Effector memory CD8-positive, alpha-beta T cell (primary cell): Measurements from ENCODE around the gene LGALS8.
"Not testable (repeated sequence)": the region's sequence is repeated elsewhere in the genome, so short reads cannot be mapped to it uniquely, and the experiment has no call there.

ENCODE experiments used
- ATAC-seq: fragments of 150-1000 bp; cut with Tn5 transposase; replicated peaks from 2 replicates; pipeline ENCODE4 v1.10.0; 2021; ENCODE audit warnings: mild to moderate bottlenecking, moderate library complexity
- DNase-seq, 3 experiments: peaks; one replicate each; pipeline ENCODE4 v3.0.0; 2021
- H3K27ac Mint-ChIP-seq, 2 donors: one replicate each; pipeline ENCODE4 v1.8.0; 2022; ENCODE audit warnings: mild to moderate bottlenecking in 2 of 2, mixed read lengths in 2 of 2, moderate library complexity in 2 of 2
- H3K27me3 Mint-ChIP-seq, 2 donors: one replicate each; pipeline ENCODE4 v1.8.0; 2022; ENCODE audit warnings: mixed read lengths in 2 of 2
- H3K36me3 Mint-ChIP-seq: one replicate; pipeline ENCODE4 v1.8.0; 2022; ENCODE audit warnings: mild to moderate bottlenecking, moderate library complexity, mixed read lengths; ENCODE audit not compliant: insufficient read depth
- H3K4me1 Mint-ChIP-seq, 2 donors: one replicate each; pipeline ENCODE4 v1.8.0; 2022; ENCODE audit warnings: low read depth in 2 of 2, mixed read lengths in 2 of 2
- H3K4me3 Mint-ChIP-seq, 2 donors: one replicate each; pipeline ENCODE4 v1.8.0; 2022; ENCODE audit warnings: mild to moderate bottlenecking in 2 of 2, mixed read lengths in 2 of 2, moderate library complexity in 2 of 2
- H3K9me3 Mint-ChIP-seq, 2 donors: one replicate each; pipeline ENCODE4 v1.8.0; 2022; ENCODE audit warnings: mixed read lengths in 2 of 2

The LGALS8 gene

DNA sequence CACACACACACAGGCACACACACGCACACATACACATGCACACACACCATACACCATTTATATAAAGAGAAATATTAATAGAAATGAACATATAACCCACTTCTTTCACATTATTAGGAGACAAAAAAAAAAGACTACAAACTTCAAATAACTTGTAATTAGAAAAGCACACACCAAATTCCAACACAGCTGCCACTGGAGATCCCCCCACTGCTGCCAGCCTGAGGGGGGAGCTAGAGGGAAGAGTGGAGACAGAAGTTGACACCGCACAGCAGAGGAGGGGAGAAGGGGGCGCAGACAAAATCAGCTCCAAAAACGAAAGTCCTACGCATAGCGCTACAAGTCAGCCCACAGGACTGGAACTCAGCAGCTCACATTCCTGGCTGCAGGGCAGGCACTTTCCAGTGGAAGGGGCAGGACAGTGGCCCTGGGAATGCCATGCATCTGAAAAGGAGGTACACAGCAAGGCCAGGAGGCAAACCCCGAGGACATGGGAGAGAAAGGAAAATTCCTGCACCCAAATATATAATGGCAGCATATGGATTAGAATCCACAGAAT is 36.5 kb downstream of the LGALS8 start:
- Mint-ChIP-seq H3K9me3 (no peaks in the 10 kb centered on the region), H3K36me3 (peaks cover 71% of the 10 kb centered on the region), H3K27me3 (no peaks in the 10 kb centered on the region), H3K4me3 (no peak overlapping the region), H3K27ac (peak overlapping the region in 1 of 2 donors; percentile 36), H3K4me1 (peaks cover 0 to under 1% of the 10 kb centered on the region in 2 donors)
- ATAC-seq, result no peak
- DNase-seq, result no peak

DNA sequence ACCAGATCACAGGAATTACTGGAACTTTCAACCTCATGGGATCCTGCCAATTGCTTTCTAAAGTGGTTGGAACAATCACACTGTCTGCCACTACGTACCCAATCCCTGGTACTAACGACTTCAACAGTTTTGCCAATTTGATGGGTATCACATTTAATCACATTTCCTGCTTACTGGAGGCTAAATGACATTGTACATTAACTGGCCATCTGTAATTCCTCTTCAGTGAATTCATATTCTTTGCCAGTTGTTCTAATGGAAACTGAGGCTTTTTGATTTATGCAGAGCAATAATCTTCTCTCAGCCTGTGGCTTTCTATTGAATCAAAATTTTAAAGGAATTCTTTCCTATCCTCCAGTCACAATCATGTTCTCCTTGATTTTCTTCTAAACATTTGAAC is 38.2 kb downstream of the LGALS8 start:
- peak overlapping the region; percentile 33 to 49 for H3K27ac Mint-ChIP-seq
- H3K4me3 Mint-ChIP-seq, result no peak overlapping the region
- no peaks in the 10 kb centered on the region for H3K27me3 Mint-ChIP-seq
- H3K4me1 Mint-ChIP-seq, result peaks cover 0 to 2% of the 10 kb centered on the region in 2 donors
- no peaks in the 10 kb centered on the region for H3K9me3 Mint-ChIP-seq
- no peak for ATAC-seq
- H3K36me3 Mint-ChIP-seq, result peaks cover 70% of the 10 kb centered on the region
- DNase-seq, result no peak

DNA sequence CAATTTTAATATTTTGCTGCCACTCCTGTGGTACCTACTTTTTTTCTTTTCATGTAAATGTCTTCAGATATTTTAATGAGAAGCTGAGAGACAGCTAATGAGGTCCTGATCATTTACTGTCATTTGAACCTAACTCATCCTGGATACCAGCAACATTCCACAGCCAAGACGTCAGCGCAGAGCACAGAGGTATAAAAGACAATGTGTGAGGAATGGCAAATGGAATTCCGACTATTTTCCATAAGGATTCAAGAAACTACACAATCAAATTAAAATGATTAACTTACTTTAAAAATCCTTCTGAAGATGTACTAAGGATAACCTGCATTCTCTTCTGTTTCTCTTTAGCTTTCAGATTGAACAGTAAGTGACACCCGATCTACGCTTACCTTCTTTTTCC is 41.7 kb downstream of the LGALS8 start:
- Mint-ChIP-seq H3K27ac (peak overlapping the region in 1 of 2 donors; percentile 3), H3K9me3 (no peaks in the 10 kb centered on the region), H3K36me3 (peaks cover 68% of the 10 kb centered on the region), H3K4me1 (peaks cover 0 to 2% of the 10 kb centered on the region in 2 donors), H3K27me3 (no peaks in the 10 kb centered on the region), H3K4me3 (no peak overlapping the region)
- DNase-seq (no peak), ATAC-seq (no peak)

DNA sequence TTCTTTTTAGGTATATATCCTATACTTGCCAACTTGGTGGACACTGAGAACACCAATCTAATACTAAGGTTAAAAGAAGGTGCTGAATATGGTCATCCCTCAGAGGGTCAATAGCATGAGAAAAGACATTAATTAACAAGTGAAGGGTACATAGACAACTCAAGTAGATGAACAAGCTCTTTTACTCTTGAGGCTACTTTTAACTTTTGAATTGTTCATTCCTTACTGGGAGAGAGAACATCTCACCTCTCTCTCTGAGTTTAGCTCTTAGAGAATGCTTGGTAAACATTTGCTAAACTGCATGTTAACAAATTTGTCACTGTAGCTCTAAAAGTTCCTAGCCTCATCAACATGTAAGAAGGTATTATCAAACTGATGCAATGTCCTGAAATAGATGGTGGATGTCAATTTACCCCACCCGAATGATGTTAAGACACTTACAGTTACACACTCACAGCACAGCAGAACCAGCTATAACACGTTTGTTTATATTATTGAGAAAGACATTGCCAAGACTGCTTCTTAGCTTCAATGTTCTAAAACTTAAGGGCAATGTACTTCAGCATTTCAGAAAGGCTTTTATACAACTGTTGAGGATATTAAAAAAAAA is 44.6 kb downstream of the LGALS8 start:
- Mint-ChIP-seq H3K9me3 (no peaks in the 10 kb centered on the region), H3K4me1 (peaks cover 0 to 2% of the 10 kb centered on the region in 2 donors), H3K27me3 (no peaks in the 10 kb centered on the region), H3K36me3 (peaks cover 80% of the 10 kb centered on the region), H3K27ac (no peak overlapping the region), H3K4me3 (no peak overlapping the region)
- no peak for DNase-seq
- no peak for ATAC-seq

DNA sequence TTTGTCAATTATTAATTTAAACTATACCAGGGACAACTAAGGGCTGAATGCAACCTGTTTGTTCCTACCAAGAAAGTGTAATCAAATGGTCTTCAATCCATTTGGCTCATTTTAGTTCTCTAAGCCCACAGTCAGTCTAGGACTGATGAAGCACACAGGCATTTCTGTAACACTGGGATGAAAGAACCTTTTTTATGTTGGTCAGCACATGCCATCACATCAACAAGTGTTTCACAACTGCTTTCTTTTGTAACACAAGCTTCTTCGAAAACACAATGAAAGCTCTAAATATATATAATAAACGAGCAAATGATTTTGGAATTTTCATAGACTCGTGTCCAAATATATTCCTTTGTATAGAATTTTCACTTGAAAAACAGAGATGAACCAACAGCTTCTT is 51.7 kb downstream of the LGALS8 start:
- DNase-seq (no peak), ATAC-seq (no peak)
- Mint-ChIP-seq H3K36me3 (peaks cover 88% of the 10 kb centered on the region), H3K4me3 (no peak overlapping the region), H3K27ac (peak overlapping the region in 1 of 2 donors; percentile 13), H3K9me3 (no peaks in the 10 kb centered on the region), H3K4me1 (no peaks in the 10 kb centered on the region), H3K27me3 (no peaks in the 10 kb centered on the region)

DNA sequence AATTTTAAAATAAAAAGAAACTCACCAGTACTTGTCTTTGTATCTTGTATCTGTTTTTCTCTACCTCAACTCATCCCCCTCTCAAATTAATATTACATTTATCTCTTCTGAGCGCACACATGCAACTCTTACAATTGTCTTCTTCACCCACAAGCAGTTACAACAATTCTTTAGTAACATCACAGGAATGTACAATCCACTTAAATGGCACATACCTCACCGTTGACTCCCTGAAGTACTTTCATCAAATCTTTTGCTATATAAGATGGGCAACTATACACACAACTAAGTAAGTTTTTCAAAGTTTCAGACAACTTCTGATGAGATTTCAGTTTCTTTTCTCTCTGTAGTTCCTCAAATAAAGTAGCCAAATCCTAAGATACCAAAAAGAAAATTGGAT is 52.2 kb downstream of the LGALS8 start:
- H3K27ac Mint-ChIP-seq, result peak overlapping the region in 1 of 2 donors; percentile 13
- no peaks in the 10 kb centered on the region for H3K9me3 Mint-ChIP-seq
- H3K4me3 Mint-ChIP-seq, result no peak overlapping the region
- peaks cover 89% of the 10 kb centered on the region for H3K36me3 Mint-ChIP-seq
- DNase-seq, result no peak
- ATAC-seq, result no peak
- H3K4me1 Mint-ChIP-seq, result no peaks in the 10 kb centered on the region
- H3K27me3 Mint-ChIP-seq, result no peaks in the 10 kb centered on the region

DNA sequence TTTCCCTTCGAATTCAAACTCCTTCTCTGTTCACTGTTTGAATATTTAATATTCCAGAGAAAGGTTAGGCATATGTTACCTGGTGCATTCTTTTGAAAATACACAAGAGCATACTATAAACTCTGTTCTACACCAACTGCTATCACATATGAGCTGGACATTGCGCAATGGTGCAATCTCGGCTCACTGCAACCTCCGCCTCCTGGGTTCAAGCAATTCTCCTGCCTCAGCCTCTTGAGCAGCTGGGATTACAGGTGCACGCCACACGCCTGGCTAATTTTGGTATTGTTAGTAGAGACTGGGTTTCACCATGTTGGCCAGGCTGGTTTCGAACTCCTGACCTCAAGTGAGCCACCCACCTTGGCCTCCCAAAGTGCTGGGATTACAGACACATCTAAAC is 53.3 kb downstream of the LGALS8 start:
- H3K27ac Mint-ChIP-seq, H3K27me3 Mint-ChIP-seq, H3K4me1 Mint-ChIP-seq, ATAC-seq, DNase-seq, H3K9me3 Mint-ChIP-seq, H3K4me3 Mint-ChIP-seq: not testable (repeated sequence)
- H3K36me3 Mint-ChIP-seq, result peaks cover 89% of the 10 kb centered on the region

DNA sequence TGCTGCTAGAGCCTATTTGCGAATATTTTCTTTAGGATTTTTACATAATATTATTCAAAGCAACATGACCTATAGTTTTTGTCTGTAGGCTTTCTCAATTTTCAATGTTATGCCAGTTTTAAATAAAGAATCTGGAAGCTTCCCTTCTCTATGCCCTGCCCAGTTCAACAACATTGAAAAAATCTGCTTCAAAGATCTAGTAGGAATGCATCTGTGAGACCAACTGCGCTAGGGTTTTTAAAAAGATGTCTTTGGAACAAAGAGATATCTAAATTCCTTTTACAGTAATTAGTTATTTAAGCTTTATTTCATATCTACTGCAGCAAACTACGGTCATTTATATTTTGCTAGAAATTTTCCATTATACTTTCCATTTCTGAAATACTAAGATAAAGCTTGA is 54.9 kb downstream of the LGALS8 start:
- no peak overlapping the region for H3K27ac Mint-ChIP-seq
- H3K36me3 Mint-ChIP-seq, result peaks cover 89% of the 10 kb centered on the region
- H3K9me3 Mint-ChIP-seq, result no peaks in the 10 kb centered on the region
- no peak overlapping the region for H3K4me3 Mint-ChIP-seq
- DNase-seq (no peak), ATAC-seq (no peak)
- H3K27me3 Mint-ChIP-seq, result no peaks in the 10 kb centered on the region
- no peaks in the 10 kb centered on the region for H3K4me1 Mint-ChIP-seq

DNA sequence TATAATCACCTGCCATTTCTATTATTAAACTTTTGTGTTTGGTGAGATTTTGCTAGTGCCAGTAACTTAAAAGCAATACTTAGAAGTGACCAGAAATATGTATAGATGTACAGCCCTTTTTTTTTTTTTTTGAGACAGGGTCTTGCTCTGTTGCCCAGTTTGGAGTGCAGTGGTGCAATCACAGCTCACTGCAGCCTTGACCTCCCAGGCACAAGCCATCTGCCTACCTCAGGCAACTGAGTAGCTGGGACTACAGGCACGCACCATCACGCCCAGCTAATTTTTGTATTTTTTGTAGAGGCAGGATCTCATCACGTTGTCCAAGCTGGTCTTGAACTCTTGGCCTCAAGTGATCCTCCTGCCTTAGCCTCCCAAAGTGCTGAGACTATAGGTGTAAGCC is 56.6 kb downstream of the LGALS8 start:
- not testable (repeated sequence) for DNase-seq, ATAC-seq, H3K4me3 Mint-ChIP-seq, H3K27me3 Mint-ChIP-seq, H3K27ac Mint-ChIP-seq, H3K4me1 Mint-ChIP-seq, H3K9me3 Mint-ChIP-seq
- peaks cover 93% of the 10 kb centered on the region for H3K36me3 Mint-ChIP-seq

DNA sequence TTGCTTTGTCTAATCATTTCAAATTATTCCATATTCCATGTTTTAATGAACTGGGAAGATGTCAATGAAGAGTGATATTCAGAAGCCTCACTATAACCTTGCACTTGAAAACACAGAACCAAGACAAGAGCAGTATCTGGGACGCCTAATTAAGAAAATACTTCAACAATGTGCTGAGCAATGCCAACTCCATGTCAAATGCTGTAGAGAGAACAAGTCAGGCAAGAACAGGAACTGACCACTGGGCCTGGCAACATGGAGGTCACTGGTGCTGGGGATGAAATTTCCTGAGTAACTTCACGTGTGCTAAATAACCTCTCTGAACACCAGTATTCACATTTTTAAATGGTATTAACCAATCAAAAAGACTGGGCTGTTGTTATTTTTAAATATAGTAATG is 57.7 kb downstream of the LGALS8 start:
- no peaks in the 10 kb centered on the region for H3K9me3 Mint-ChIP-seq
- no peaks in the 10 kb centered on the region for H3K27me3 Mint-ChIP-seq
- H3K4me1 Mint-ChIP-seq, result no peaks in the 10 kb centered on the region
- H3K36me3 Mint-ChIP-seq, result peaks cover 93% of the 10 kb centered on the region
- ATAC-seq, result no peak
- H3K27ac Mint-ChIP-seq, result no peak overlapping the region
- H3K4me3 Mint-ChIP-seq, result no peak overlapping the region
- DNase-seq, result no peak

DNA sequence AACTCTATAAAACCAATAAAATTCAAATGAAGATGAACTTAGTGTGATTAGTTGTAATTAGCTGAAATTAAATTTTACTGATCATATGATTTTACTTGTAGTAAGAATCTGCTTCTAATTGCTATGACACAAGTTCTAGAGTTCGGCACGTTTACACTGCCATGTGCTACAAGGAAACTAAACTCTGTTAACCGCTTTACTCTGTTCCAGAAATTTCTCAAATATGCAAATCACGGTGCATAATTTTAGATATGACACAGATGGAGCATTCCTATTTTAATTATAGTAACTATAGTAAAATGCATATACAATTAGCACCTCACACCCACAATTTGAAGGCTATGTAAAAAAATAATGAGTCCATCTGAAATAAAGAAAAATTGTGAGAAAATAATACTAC is 65.7 kb downstream of the LGALS8 start:
- Mint-ChIP-seq H3K9me3 (no peaks in the 10 kb centered on the region), H3K36me3 (peaks cover 96% of the 10 kb centered on the region), H3K27me3 (no peaks in the 10 kb centered on the region), H3K4me3 (no peak overlapping the region), H3K27ac (no peak overlapping the region), H3K4me1 (no peaks in the 10 kb centered on the region)
- no peak for DNase-seq
- ATAC-seq, result no peak

DNA sequence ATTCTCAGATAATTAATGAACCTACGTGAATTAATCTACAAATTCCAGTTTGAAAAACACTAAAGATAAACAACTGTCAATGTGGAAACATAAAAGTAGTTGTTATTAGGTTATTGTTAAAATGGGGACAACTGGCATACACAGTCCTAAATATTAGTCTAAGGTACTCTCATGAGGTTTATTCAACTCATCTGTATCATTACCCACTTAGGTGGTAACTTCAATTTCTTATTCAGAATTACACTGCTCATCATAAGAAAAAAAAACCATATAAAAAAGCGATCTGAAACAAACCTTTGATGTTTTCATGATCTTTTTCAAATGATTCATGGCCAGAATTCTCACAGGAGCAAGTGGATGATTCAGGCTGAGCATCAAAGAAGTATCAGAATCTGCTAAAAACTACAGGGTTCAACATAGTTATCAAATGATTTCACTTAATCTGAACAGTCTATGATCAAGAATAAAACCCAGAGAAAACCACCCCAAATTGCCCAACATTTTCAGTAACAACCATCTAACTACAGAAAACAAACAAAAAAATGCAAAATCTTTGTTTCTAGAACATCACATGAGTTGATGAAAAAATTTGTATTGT is 66.9 kb downstream of the LGALS8 start:
- no peak overlapping the region for H3K27ac Mint-ChIP-seq
- H3K36me3 Mint-ChIP-seq, result peaks cover 94% of the 10 kb centered on the region
- H3K4me3 Mint-ChIP-seq, result no peak overlapping the region
- no peaks in the 10 kb centered on the region for H3K27me3 Mint-ChIP-seq
- ATAC-seq, result no peak
- DNase-seq, result no peak
- H3K9me3 Mint-ChIP-seq, result no peaks in the 10 kb centered on the region
- H3K4me1 Mint-ChIP-seq, result no peaks in the 10 kb centered on the region

DNA sequence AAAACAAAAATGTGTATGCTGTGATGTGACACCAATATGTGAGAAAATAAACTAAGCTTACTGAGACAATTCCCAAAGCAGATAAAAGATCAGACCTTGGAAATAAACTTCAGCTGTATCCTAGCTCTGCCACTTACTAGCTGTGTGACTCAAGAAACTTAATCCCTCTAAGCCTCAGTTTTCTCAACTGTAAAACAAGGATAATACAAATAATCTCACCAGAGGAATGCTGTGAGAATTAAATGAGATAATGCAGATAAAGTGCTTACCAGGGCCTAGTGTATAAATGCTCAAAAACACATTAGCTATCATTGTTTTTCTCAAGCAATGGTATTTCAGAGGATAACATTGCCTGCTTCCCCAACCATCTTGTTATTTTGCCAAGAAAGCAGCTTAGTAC is 78.4 kb downstream of the LGALS8 start:
- no peak for DNase-seq
- H3K27me3 Mint-ChIP-seq, result no peaks in the 10 kb centered on the region
- no peak for ATAC-seq
- H3K4me1 Mint-ChIP-seq, result peaks cover 17 to 31% of the 10 kb centered on the region in 2 donors
- H3K27ac Mint-ChIP-seq, result no peak overlapping the region
- H3K4me3 Mint-ChIP-seq, result no peak overlapping the region
- H3K9me3 Mint-ChIP-seq, result no peaks in the 10 kb centered on the region
- H3K36me3 Mint-ChIP-seq, result peaks cover 60% of the 10 kb centered on the region
